Glutamatergic neuron (in vitro differentiated cells): Measurements from ENCODE around the gene ANKRD60. TPM values are rescaled to one million over a fixed set of nuclear protein-coding genes. Genes with fewer than 3 reads are reported as not detected.

Experiments
- DNase-seq: peaks from one replicate; pipeline ENCODE4 v3.0.0; 2022
- H3K27ac Mint-ChIP-seq: one replicate; pipeline ENCODE4 v1.8.0; 2020; ENCODE audit warnings: mild to moderate bottlenecking, mixed read lengths, inconsistent platforms; ENCODE audit not compliant: unreplicated experiment
- H3K27me3 Mint-ChIP-seq: one replicate; pipeline ENCODE4 v1.8.0; 2020; ENCODE audit warnings: mild to moderate bottlenecking, moderate library complexity, mixed read lengths, inconsistent platforms; ENCODE audit not compliant: unreplicated experiment
- H3K36me3 Mint-ChIP-seq: one replicate; pipeline ENCODE4 v1.8.0; 2020; ENCODE audit warnings: mild to moderate bottlenecking, mixed read lengths, inconsistent platforms; ENCODE audit not compliant: unreplicated experiment
- H3K4me1 Mint-ChIP-seq: one replicate; pipeline ENCODE4 v1.8.0; 2020; ENCODE audit warnings: mild to moderate bottlenecking, low read depth, mixed read lengths, inconsistent platforms; ENCODE audit not compliant: unreplicated experiment
- H3K4me3 Mint-ChIP-seq: one replicate; pipeline ENCODE4 v1.8.0; 2020; ENCODE audit warnings: mild to moderate bottlenecking, mixed read lengths, inconsistent platforms; ENCODE audit not compliant: unreplicated experiment
- H3K9me3 Mint-ChIP-seq: one replicate; pipeline ENCODE4 v1.8.0; 2020; ENCODE audit warnings: mild to moderate bottlenecking, moderate library complexity, mixed read lengths, inconsistent platforms; ENCODE audit not compliant: unreplicated experiment
- total RNA-seq: library from RNA; stranded (reverse); fragmentation: NEBNext Ultra II Directional; extraction: Animal tissue kit (Norgen Biotek cat#: 25700); gene quantifications from one replicate; pipeline ENCODE4 v1.2.1, GENCODE V29; 2021; ENCODE audit not compliant: unreplicated experiment
- TF ChIP-seq, protein P1 (sequence below): fragments of 200-600 bp; sonication (generic); IDR thresholded peaks from one replicate; pipeline ENCODE4 v1.5.0; 2021; ENCODE audit not compliant: partially characterized antibody, unreplicated experiment

ANKRD60 gene
- total RNA-seq, 1 donor from 2014 or later: not detected

DNA sequence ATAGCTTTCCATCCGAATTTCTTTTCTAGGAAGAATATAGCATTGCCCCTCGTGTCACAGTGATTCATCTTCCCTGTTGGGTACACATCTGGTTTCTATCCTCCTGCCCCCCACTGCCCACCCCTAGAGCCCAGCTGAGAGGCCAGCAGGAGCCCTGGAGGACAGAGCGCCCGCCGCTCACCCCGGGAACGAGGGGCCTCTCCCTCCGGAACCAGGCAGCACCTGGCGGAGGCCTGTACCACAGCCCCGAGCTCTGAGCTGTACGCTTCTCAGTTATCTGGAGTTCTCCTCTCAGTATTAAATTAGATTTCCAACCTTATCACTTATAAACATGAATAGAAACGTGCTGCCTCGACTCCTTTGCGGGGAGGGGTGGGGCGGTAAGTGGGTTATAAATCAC, 6.0 kb downstream of the ANKRD60 start:
- TF ChIP-seq, protein P1, sequence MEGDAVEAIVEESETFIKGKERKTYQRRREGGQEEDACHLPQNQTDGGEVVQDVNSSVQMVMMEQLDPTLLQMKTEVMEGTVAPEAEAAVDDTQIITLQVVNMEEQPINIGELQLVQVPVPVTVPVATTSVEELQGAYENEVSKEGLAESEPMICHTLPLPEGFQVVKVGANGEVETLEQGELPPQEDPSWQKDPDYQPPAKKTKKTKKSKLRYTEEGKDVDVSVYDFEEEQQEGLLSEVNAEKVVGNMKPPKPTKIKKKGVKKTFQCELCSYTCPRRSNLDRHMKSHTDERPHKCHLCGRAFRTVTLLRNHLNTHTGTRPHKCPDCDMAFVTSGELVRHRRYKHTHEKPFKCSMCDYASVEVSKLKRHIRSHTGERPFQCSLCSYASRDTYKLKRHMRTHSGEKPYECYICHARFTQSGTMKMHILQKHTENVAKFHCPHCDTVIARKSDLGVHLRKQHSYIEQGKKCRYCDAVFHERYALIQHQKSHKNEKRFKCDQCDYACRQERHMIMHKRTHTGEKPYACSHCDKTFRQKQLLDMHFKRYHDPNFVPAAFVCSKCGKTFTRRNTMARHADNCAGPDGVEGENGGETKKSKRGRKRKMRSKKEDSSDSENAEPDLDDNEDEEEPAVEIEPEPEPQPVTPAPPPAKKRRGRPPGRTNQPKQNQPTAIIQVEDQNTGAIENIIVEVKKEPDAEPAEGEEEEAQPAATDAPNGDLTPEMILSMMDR: no peak
- peaks cover 26% of the 10 kb centered on the region for H3K36me3 Mint-ChIP-seq
- peaks cover 20% of the 10 kb centered on the region for H3K27me3 Mint-ChIP-seq
- DNase-seq: no peak
- H3K4me1 Mint-ChIP-seq: no peaks in the 10 kb centered on the region
- H3K27ac Mint-ChIP-seq: no peak overlapping the region
- H3K9me3 Mint-ChIP-seq: peaks cover 14% of the 10 kb centered on the region
- H3K4me3 Mint-ChIP-seq: no peak overlapping the region

DNA sequence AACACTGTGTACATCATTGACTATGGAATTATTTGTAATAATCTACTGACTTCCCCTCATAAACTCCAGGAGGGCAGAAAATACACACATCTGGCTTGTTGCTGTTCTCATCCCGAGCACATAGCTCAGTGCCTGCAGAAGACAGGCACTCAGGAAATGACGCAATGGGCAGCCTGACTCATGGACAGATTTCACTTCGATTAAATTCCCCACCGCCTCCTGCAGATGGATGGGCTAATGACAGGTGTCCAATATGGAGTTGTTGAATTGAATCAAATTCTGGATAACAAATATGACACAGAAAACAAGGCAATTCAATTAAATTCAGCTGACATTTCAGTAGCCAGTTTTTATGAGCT, 9.1 kb downstream of the ANKRD60 start:
- peaks cover 4% of the 10 kb centered on the region for H3K27me3 Mint-ChIP-seq
- peaks cover 10% of the 10 kb centered on the region for H3K9me3 Mint-ChIP-seq
- DNase-seq: no peak
- H3K4me3 Mint-ChIP-seq: no peak overlapping the region
- TF ChIP-seq, protein P1: no peak
- H3K4me1 Mint-ChIP-seq: no peaks in the 10 kb centered on the region
- no peak overlapping the region for H3K27ac Mint-ChIP-seq
- peaks cover 22% of the 10 kb centered on the region for H3K36me3 Mint-ChIP-seq

DNA sequence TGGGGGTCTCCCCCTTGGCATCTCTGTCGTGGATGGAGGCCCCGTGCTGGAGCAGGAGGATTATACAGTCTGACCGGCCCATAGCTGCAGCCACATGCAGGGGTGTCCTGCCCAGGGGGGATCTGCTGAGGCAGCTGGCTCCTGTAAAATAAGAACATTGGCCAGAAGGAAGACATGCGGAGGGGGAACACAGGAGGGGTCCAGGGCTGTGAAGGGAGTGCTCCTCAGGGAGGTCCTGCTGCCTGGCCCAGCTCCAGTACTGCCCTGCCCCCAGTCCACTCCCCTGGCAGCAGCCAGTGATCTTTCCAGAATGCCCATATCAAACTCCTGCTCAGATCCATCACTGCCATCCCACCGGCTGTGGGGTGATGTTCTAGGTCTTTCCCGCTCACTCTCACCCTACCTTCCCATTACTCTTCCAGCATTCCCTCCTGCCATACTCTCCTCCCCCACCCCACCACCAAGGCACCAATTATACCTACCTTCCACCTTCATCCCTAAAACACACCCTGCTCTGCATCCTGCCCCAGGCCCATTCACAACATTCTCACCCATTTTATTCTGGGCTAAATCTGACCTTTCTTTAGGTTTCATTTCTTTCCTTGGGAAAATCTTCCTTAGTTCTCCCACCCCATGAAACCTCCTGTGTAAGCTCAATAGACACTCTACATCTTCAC, 9.7 kb downstream of the ANKRD60 start:
- Mint-ChIP-seq H3K4me1 (no peaks in the 10 kb centered on the region), H3K9me3 (peaks cover 10% of the 10 kb centered on the region), H3K36me3 (peaks cover 22% of the 10 kb centered on the region), H3K27ac (no peak overlapping the region), H3K27me3 (peaks cover 4% of the 10 kb centered on the region), H3K4me3 (no peak overlapping the region)
- TF ChIP-seq, protein P1: no peak
- DNase-seq: no peak

DNA sequence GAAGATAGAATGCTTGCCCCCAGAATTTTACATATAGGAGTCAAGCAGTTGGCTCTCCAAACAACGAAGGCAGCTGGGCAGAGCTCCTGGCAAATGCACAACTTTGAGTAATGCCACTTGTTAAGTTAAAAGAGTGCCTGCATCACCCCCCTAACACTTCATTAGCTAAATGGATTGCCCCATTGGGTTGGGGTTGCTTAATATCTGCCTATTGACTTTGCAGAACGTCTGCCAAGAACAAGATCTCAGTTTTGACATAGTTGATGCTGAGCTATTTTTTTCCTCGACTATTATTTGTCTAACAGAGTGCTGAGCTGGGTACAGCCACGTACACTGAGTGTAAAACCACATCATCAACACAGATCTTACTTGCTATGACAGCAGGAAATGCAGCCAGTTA, 12.1 kb downstream of the ANKRD60 start:
- peaks cover 6% of the 10 kb centered on the region for H3K9me3 Mint-ChIP-seq
- peaks cover 2% of the 10 kb centered on the region for H3K4me1 Mint-ChIP-seq
- H3K36me3 Mint-ChIP-seq: peaks cover 22% of the 10 kb centered on the region
- H3K4me3 Mint-ChIP-seq: no peak overlapping the region
- TF ChIP-seq, protein P1: no peak
- H3K27ac Mint-ChIP-seq: no peak overlapping the region
- H3K27me3 Mint-ChIP-seq: peaks cover 3% of the 10 kb centered on the region
- no peak for DNase-seq

DNA sequence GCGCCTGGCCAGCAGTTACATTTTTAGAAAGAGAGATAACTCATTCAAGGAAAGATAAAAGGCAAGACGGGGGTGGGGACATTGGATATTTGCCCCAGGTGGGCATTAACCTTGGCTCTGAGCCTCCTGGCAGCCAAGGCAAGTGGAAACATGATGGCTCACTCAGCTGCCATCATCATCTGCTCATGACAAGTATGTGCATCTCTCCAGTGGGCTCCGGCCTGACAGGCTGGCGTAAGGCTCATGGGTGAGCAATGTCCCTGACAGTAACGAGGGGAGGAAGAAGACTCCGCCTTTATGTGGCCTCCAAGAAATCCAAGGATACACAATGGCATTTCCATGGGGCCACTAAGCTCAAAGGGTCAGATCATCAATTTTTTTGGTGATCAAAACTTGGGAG, 13.3 kb downstream of the ANKRD60 start:
- TF ChIP-seq, protein P1: no peak
- Mint-ChIP-seq H3K9me3 (peaks cover 6% of the 10 kb centered on the region), H3K27ac (no peak overlapping the region), H3K27me3 (peaks cover 7% of the 10 kb centered on the region), H3K36me3 (peaks cover 19% of the 10 kb centered on the region), H3K4me1 (peaks cover 2% of the 10 kb centered on the region), H3K4me3 (no peak overlapping the region)
- DNase-seq: no peak
